ENCODE results near the gene RNASEL. TPM values are rescaled to one million over a fixed set of nuclear protein-coding genes. Genes with fewer than 3 reads are reported as not detected.

Gene RNASEL
- total and polyA plus RNA-seq, 9 of the 15 experiments (the other 6 are each of a cell fraction or from before 2014, with no cell fraction given), result 4.3 to 11.1 (median 7.2) TPM

DNA sequence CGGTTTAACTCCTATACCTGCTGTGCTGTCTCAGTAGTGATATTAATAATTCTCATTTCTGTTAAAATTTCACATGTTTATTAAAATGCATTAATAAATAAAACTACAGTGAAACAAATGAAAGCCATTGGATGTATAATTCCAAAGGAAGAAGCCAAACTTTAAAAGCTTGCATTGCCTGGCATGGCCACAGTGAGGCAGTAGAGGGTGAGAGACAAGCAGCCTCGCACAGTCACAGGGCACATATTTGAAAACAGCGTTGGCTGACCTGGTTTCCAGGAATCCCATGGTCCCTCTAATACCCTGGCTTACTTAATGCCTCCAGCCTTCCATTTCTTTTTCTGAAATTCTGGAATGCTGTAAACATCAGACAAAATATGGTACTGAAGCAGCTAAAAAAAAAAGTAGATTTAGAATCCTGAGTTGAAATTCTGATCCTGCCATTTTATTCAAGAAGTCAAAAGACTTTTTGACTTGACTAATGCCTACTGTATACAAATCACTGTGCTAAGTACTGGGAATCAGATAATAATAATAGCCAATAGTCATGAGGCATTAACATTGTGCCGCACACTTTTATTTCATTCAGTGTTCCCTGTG, 6.7 kb upstream of the RNASEL start (continued):
- TF ChIP-seq REST (IDR thresholded peaks at IDR 0.05; ENCODE audit: borderline replicate concordance) (peak; percentile 54; the same call in 1 of the 2 replicates), REST (CRISPR knock-in tag; IDR thresholded peaks at IDR 0.05; ENCODE audit: low read depth) (no peak), RFX5 (IDR thresholded peaks at IDR 0.05; ENCODE audit: low read depth, low read length) (no peak), HNRNPL (IDR thresholded peaks at IDR 0.05; ENCODE audit: low read depth, low read length) (0 out of 2 replicates have a peak, but pooled peaks have one; percentile 34), RAD21 (CRISPR knock-in tag; conservative IDR thresholded peaks at IDR 0.05 in 1 of 2, IDR thresholded peaks at IDR 0.05 in 1 of 2) (peak; percentile 81), JUND (IDR thresholded peaks at IDR 0.05; ENCODE audit: borderline replicate concordance, low read depth, low read length) (0 out of 2 replicates have a peak, but pooled peaks have one; percentile 8), JUND (tag; IDR thresholded peaks at IDR 0.05; ENCODE audit: borderline replicate concordance, low read depth, low read length) (no peak), SNIP1 (IDR thresholded peaks at IDR 0.05; ENCODE audit: low read depth) (no peak), EP300 (IDR thresholded peaks at IDR 0.05; ENCODE audit: low read length) (peak; percentile 17; the same call in 1 of the 2 replicates), SMAD3 (CRISPR knock-in tag; conservative IDR thresholded peaks at IDR 0.05) (no peak), PPARD (CRISPR knock-in tag; IDR thresholded peaks at IDR 0.05) (no peak), SETDB1 (IDR thresholded peaks at IDR 0.05; ENCODE audit: low read length) (no peak), MYC (IDR thresholded peaks at IDR 0.05; ENCODE audit: low read depth, low read length) (0 out of 2 replicates have a peak, but pooled peaks have one; percentile 37), MYC (CRISPR knock-in tag; IDR thresholded peaks at IDR 0.05; ENCODE audit: borderline replicate concordance, low read depth) (no peak), HEY1 (CRISPR knock-in tag; IDR thresholded peaks at IDR 0.05; ENCODE audit: borderline replicate concordance) (no peak), TCF15 (CRISPR knock-in tag; IDR thresholded peaks at IDR 0.05) (no peak), ARID3B (CRISPR knock-in tag; IDR thresholded peaks at IDR 0.05; ENCODE audit: borderline replicate concordance) (no peak), TCFL5 (CRISPR knock-in tag; conservative IDR thresholded peaks at IDR 0.05) (no peak), HNRNPK (IDR thresholded peaks at IDR 0.05; ENCODE audit: low read depth, low read length, poor library complexity, severe bottlenecking) (no peak)

Data from K562 (cell line).